H9 (cell line): Measurements from ENCODE around the gene CALCR. TPM values are rescaled to one million over a fixed set of nuclear protein-coding genes. Genes with fewer than 3 reads are reported as not detected.

Source experiments
- DNase-seq: peaks from one replicate; pipeline ENCODE4 v3.0.0-alpha.2; 2017
- H2AFZ ChIP-seq: one replicate; pipeline ENCODE4 v1.6.1; 2013; ENCODE audit warnings: mild to moderate bottlenecking, low read length, control low read depth, moderate library complexity
- H2AK5ac ChIP-seq: 2 replicates; pipeline ENCODE4 v1.6.1; 2013; ENCODE audit warnings: low read length, control low read depth, mixed read lengths; ENCODE audit not compliant: insufficient read length
- H2BK120ac ChIP-seq: one replicate; pipeline ENCODE4 v1.6.1; 2013; ENCODE audit warnings: low read depth, mild to moderate bottlenecking, low read length, control low read depth, inconsistent platforms; ENCODE audit not compliant: poor library complexity, severe bottlenecking
- H2BK12ac ChIP-seq: 2 replicates; pipeline ENCODE4 v1.6.1; 2013; ENCODE audit warnings: low read length, control low read depth, mixed read lengths, low read depth; ENCODE audit not compliant: insufficient read length
- H2BK15ac ChIP-seq: 2 replicates; pipeline ENCODE4 v1.6.1; 2013; ENCODE audit warnings: low read depth, low read length, control low read depth
- H2BK20ac ChIP-seq: one replicate; pipeline ENCODE4 v1.6.1; 2013; ENCODE audit warnings: low read depth, mild to moderate bottlenecking, low read length, control low read depth, inconsistent platforms; ENCODE audit not compliant: poor library complexity, severe bottlenecking
- H2BK5ac ChIP-seq: 2 replicates; pipeline ENCODE4 v1.6.1; 2013; ENCODE audit warnings: low read length, control low read depth, mixed read lengths; ENCODE audit not compliant: insufficient read length
- H3K14ac ChIP-seq: 2 replicates; pipeline ENCODE4 v1.6.1; 2013; ENCODE audit warnings: low read length, control low read depth; ENCODE audit not compliant: insufficient read depth
- H3K18ac ChIP-seq: 2 replicates; pipeline ENCODE4 v1.6.1; 2013; ENCODE audit warnings: low read depth, mild to moderate bottlenecking, mixed read lengths, low read length, control low read depth; ENCODE audit not compliant: insufficient read length
- H3K23ac ChIP-seq: 2 replicates; pipeline ENCODE4 v1.6.1; 2013; ENCODE audit warnings: low read length, control low read depth, mixed read lengths, low read depth; ENCODE audit not compliant: insufficient read length
- H3K23me2 ChIP-seq: 2 replicates; pipeline ENCODE4 v1.6.1; 2013; ENCODE audit warnings: low read depth, mild to moderate bottlenecking, mixed read lengths, low read length, control low read depth; ENCODE audit not compliant: insufficient read length, poor library complexity, severe bottlenecking
- H3K27ac ChIP-seq: 2 replicates; pipeline ENCODE4 v1.5.1; 2013; ENCODE audit warnings: low read length, control low read depth, mixed read lengths, low read depth; ENCODE audit not compliant: insufficient read length
- H3K27me3 ChIP-seq: 2 replicates; pipeline ENCODE4 v1.6.1; 2013; ENCODE audit warnings: low read length, control low read depth, inconsistent platforms; ENCODE audit not compliant: insufficient read depth
- H3K4ac ChIP-seq: 2 replicates; pipeline ENCODE4 v1.6.1; 2013; ENCODE audit warnings: low read depth, mild to moderate bottlenecking, control low read depth, inconsistent platforms, low read length, moderate library complexity
- H3K4me1 ChIP-seq: 2 replicates; pipeline ENCODE4 v1.6.1; 2013; ENCODE audit warnings: low read length, control low read depth, inconsistent platforms; ENCODE audit not compliant: insufficient read depth
- H3K4me2 ChIP-seq: 2 replicates; pipeline ENCODE4 v1.6.1; 2013; ENCODE audit warnings: low read length, control low read depth, mixed read lengths; ENCODE audit not compliant: insufficient read length, insufficient read depth
- H3K56ac ChIP-seq: 2 replicates; pipeline ENCODE4 v1.6.1; 2013; ENCODE audit warnings: low read depth, mild to moderate bottlenecking, mixed read lengths, low read length, control low read depth; ENCODE audit not compliant: insufficient read length
- H3K79me1 ChIP-seq: 2 replicates; pipeline ENCODE4 v1.6.1; 2013; ENCODE audit warnings: low read depth, mild to moderate bottlenecking, moderate library complexity, low read length, control low read depth, inconsistent platforms; ENCODE audit not compliant: insufficient read depth, poor library complexity, severe bottlenecking
- H3K79me2 ChIP-seq: 2 replicates; pipeline ENCODE4 v1.6.1; 2013; ENCODE audit warnings: low read length, control low read depth, inconsistent platforms; ENCODE audit not compliant: insufficient read depth
- H3K9ac ChIP-seq: 2 replicates; pipeline ENCODE4 v1.6.1; 2013; ENCODE audit warnings: low read length, control low read depth, mixed read lengths; ENCODE audit not compliant: insufficient read length; ENCODE audit errors: extremely low read depth
- H3K9me3 ChIP-seq: one replicate; pipeline ENCODE4 v1.6.1; 2013; ENCODE audit warnings: low read depth, low read length, inconsistent platforms; ENCODE audit not compliant: control insufficient read depth
- H3T11ph ChIP-seq: one replicate; pipeline ENCODE4 v1.6.1; 2013; ENCODE audit warnings: mild to moderate bottlenecking, low read length, control low read depth, inconsistent platforms
- H4K20me1 ChIP-seq: one replicate; pipeline ENCODE4 v1.6.1; 2013; ENCODE audit not compliant: control insufficient read depth, insufficient read length, insufficient read depth
- H4K5ac ChIP-seq: 2 replicates; pipeline ENCODE4 v1.6.1; 2013; ENCODE audit warnings: low read depth, mild to moderate bottlenecking, mixed read lengths, low read length, control low read depth; ENCODE audit not compliant: insufficient read length
- H4K8ac ChIP-seq: replicated peaks from 2 replicates; pipeline ENCODE4 v1.6.1; 2013; ENCODE audit warnings: low read length, control low read depth, mixed read lengths, low read depth; ENCODE audit not compliant: insufficient read length
- H4K91ac ChIP-seq: 2 replicates; pipeline ENCODE4 v1.6.1; 2013; ENCODE audit warnings: low read depth, mild to moderate bottlenecking, moderate library complexity, mixed read lengths, low read length, control low read depth; ENCODE audit not compliant: insufficient read length
- H3K27ac Mint-ChIP-seq, 3 experiments: 2 replicates in 2 of 3; 3 replicates in 1 of 3; pipeline ENCODE4 v1.8.0; 2020 to 2021; ENCODE audit warnings: mixed read lengths in 3 of 3, mild to moderate bottlenecking in 1 of 3, moderate library complexity in 1 of 3
- H3K27me3 Mint-ChIP-seq: 2 replicates; pipeline ENCODE4 v1.8.0; 2021; ENCODE audit warnings: low read depth, mild to moderate bottlenecking, moderate library complexity, mixed read lengths
- H3K36me3 Mint-ChIP-seq, 3 experiments: 2 replicates in 2 of 3; 3 replicates in 1 of 3; pipeline ENCODE4 v1.8.0; 2020 to 2021; ENCODE audit warnings: low read depth in 3 of 3, mixed read lengths in 3 of 3; ENCODE audit not compliant: insufficient read depth in 1 of 3
- H3K4me1 Mint-ChIP-seq, 2 experiments: 2 replicates each; pipeline ENCODE4 v1.8.0; 2020; ENCODE audit warnings: mixed read lengths in 2 of 2
- H3K4me3 Mint-ChIP-seq, 2 experiments: 2 replicates in 1 of 2; 3 replicates in 1 of 2; pipeline ENCODE4 v1.8.0; 2020 to 2021; ENCODE audit warnings: mild to moderate bottlenecking in 2 of 2, mixed read lengths in 2 of 2, moderate library complexity in 1 of 2
- H3K9me3 Mint-ChIP-seq, 2 experiments: 2 replicates in 1 of 2; 3 replicates in 1 of 2; pipeline ENCODE4 v1.8.0; 2020; ENCODE audit warnings: mild to moderate bottlenecking in 2 of 2, mixed read lengths in 2 of 2, moderate library complexity in 1 of 2
- WGBS: extraction: QIAGEN DNeasy Blood & Tissue Kit; methylation state at CpG from one replicate; pipeline ENCODE4 v1.1.7; 2013; ENCODE audit warnings: missing lambda C conversion rate, low lambda C conversion rate, mixed read lengths; ENCODE audit not compliant: insufficient read length; ENCODE audit errors: extremely low coverage; 5-methylcytosine and 5-hydroxymethylcytosine counted together
- total RNA-seq: library from RNA; stranded (reverse); gene quantifications from 2 replicates; pipeline ENCODE4 v1.2.1, GENCODE V29; 2021
- TF ChIP-seq, protein P1 (sequence below): fragments of 200-600 bp; sonication (generic); conservative IDR thresholded peaks from 3 replicates; pipeline ENCODE4 v1.8.0; 2021; ENCODE audit warnings: antibody characterized with exemption, mild to moderate bottlenecking

Gene CALCR
- total RNA-seq, 1 experiment from 2014 or later: 0.52 TPM

DNA sequence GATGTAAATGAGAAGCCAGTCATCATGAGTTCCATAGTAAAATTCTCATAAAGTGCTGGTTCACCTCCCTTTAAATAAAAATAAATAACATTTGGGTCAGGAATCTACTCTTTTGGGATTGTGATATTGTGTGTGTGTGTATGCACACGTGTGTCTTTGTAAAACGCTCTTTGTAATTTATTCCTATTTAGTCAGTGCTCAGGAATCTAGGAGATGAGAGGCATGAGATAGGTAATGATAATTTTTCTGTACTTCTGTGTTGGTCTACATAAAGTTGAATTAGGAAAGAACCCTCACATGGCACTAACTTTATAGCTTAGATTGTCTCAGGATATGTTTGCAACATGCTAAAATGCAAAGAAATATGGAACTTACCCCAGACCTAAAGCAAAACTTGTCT lies 4.9 kb upstream of the CALCR start:
- Histone ChIP-seq H3K18ac (no peak overlapping the region), H3K9ac (no peak overlapping the region), H3K4me2 (no peak overlapping the region), H3K14ac (no peak overlapping the region), H3K4ac (no peak overlapping the region), H3K79me2 (no peaks in the 10 kb centered on the region), H3K4me1 (no peaks in the 10 kb centered on the region), H3K23ac (no peak overlapping the region), H2AFZ (no peak overlapping the region), H2BK5ac (no peak overlapping the region), H3T11ph (no peak overlapping the region), H2BK15ac (no peak overlapping the region), H3K79me1 (no peaks in the 10 kb centered on the region), H4K20me1 (no peaks in the 10 kb centered on the region), H3K56ac (no peak overlapping the region), H4K5ac (no peak overlapping the region), H3K23me2 (peaks cover 11% of the 10 kb centered on the region), H3K27me3 (peaks cover 17% of the 10 kb centered on the region), H2BK12ac (no peak overlapping the region), H3K27ac (no peak overlapping the region), H2AK5ac (no peak overlapping the region), H3K9me3 (no peaks in the 10 kb centered on the region), H2BK120ac (no peak overlapping the region), H2BK20ac (no peak overlapping the region), H4K8ac (no peak overlapping the region), H4K91ac (no peak overlapping the region)
- DNase-seq: no peak
- TF ChIP-seq, protein P1, sequence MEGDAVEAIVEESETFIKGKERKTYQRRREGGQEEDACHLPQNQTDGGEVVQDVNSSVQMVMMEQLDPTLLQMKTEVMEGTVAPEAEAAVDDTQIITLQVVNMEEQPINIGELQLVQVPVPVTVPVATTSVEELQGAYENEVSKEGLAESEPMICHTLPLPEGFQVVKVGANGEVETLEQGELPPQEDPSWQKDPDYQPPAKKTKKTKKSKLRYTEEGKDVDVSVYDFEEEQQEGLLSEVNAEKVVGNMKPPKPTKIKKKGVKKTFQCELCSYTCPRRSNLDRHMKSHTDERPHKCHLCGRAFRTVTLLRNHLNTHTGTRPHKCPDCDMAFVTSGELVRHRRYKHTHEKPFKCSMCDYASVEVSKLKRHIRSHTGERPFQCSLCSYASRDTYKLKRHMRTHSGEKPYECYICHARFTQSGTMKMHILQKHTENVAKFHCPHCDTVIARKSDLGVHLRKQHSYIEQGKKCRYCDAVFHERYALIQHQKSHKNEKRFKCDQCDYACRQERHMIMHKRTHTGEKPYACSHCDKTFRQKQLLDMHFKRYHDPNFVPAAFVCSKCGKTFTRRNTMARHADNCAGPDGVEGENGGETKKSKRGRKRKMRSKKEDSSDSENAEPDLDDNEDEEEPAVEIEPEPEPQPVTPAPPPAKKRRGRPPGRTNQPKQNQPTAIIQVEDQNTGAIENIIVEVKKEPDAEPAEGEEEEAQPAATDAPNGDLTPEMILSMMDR: no peak
- no CpG with 5 or more reads among the region's 2 CpGs for WGBS
- Mint-ChIP-seq H3K27me3 (peaks cover 44% of the 10 kb centered on the region), H3K36me3 (no peaks in the 10 kb centered on the region; a peak in 1 of 7 replicates), H3K27ac (no peak overlapping the region), H3K9me3 (peaks cover 0 to 2% of the 10 kb centered on the region in 2 experiments; a peak in 1 of 5 replicates), H3K4me3 (no peak overlapping the region), H3K4me1 (peaks cover 13 to 14% of the 10 kb centered on the region in 2 experiments)
